HG03196 (cell line): Measurements from ENCODE around the gene DDX4.
"Not testable (repeated sequence)": the region's sequence is repeated elsewhere in the genome, so short reads cannot be mapped to it uniquely, and the experiment has no call there.

ENCODE experiments used
- ATAC-seq: cut with Tn5 transposase; IDR thresholded peaks from one replicate; pipeline ENCODE4 v1.9.1; 2021; ENCODE audit not compliant: unreplicated experiment

DDX4 gene

DNA sequence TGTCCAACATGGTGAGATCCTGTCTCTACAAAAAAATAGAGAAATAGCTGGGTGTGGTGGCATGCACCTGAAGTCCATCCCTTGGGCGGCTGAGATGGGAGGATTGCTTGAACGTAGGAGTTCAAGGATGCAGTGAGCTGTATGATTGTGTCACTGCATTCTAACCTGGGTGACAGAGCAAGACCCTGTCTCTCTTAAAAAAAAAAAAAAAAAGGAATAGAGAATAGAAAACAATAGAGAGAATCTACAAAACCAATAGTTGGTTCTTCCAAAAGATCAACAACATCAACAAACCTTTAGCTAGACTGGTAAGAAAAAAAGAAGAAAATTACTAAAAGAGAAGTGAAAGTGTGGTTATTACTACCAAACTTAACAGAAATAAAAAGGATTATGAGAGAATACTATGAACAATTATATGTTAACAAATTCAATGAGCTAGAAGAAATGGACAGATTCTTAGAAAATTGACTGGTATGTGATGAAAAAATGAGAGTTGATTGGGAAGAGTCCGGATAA is 17.6 kb upstream of the DDX4 start:
- no peak for ATAC-seq

DNA sequence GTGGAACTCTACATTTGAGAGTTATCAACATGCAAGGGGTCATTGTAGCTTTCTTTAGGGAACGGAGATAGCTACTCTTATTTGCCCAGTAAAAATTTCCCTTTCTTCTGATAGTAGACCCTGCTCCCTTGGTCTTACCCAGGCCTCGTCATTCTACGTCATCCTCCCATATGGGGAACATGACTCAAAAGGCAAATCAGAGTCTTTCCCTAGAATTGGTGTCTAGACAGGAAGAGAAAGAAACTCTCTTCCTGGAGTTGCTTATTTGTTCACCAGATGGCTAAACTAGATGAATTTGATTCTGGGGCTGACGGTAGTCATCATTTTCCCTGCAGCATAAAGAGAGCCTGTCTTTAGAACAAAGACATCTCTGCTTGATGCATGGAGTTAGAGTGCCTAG is 13.6 kb upstream of the DDX4 start:
- ATAC-seq: no peak

DNA sequence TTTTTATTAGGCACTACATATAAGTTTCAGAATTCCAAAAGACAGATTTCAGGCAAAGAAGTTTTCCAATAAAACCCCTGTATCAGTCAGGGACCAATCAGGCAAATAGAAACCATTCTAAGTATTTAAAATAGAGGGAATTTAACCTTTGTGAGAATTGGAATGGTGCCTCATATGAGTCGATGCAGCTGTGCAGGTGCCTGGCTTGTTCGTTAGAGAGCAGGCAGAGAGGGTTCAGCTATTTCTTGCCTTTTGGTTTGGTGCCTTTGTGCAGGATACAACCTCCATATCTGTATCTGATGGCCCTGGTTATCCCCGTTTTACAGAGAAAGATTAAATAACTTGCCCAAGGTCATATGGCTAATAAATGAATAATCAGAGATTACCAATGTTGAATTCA is 6.0 kb upstream of the DDX4 start:
- ATAC-seq: no peak

DNA sequence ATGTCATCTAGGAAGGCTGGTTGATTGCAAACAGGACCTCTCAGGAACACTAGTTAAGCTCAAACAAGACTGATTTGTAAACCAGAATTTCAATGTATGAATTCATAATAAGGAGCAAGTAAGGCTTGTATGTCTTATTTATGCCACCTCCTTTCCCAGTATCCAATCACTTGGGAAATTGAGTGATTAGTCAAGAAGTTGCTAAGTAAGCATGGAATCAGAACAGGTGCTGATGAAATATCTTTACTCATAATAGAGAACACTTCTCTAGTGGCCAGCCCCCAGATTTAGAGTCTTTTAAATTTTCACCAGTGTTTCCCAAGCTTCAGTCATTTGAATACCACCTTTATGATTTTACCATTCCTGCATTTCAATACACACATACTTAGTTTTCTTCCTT is 5.3 kb upstream of the DDX4 start:
- ATAC-seq: no peak

DNA sequence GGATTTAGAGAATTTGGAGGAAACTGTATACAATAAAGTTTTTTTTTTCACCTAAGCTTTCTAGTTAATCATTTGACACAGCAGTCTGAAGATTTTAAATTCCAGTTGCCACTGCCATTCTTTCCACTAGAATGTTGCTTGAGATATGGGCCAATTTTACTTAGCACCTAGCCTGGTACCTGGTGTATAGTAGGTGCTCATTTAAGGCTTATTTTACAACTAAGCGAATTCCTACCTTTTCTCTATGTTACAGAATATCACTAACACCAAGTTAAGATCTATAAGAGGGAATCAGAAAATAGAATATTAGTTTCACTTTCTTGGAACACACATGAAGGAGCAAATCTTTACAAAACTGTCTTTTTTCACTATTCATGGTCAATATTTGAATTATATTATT is 3.2 kb upstream of the DDX4 start:
- ATAC-seq: no peak

DNA sequence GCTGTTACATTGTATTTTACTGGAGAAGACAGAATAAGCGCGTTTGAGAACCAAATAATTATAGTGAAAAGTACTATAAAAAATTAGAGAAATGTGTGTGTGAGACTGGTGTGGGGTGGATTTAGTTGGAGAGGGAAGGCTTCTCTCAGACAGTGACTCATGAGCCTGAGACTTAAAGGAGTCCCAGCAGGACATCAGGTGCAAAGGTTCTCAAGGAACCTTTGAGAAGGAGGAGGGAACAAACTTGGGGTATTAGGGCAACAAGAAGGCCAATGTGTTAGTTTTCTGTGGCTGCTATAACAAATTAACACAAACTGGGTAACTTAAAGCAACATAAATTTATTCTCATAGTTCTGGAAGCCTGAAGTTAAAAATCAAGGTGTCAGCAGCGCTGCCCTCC is 4.9 kb downstream of the DDX4 start:
- no peak for ATAC-seq

DNA sequence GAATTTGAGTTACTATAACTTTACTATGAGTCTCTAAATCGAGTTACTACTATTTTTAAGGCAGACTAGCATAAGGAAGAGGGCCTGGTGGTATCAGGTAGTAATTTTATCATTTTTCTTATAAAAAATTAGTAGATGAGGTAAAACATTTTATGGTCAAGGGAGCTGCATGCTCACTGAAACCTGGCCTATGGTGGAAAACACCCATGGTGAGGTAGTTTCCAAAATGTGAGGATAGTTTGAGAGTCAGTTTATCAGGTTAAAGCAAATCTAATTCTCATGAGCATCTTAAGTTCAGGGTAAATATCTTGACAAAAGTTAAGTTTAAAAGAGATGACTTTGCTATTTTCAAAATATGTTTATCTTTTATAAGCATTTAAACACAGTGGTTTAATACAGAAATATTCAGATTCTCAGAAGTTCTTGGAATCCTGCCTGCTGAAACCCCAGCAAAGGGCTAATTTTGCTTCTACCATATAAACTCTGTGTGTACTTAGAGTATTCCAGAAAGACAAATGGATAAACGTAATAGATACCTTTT is 10.0 kb downstream of the DDX4 start:
- no peak for ATAC-seq

DNA sequence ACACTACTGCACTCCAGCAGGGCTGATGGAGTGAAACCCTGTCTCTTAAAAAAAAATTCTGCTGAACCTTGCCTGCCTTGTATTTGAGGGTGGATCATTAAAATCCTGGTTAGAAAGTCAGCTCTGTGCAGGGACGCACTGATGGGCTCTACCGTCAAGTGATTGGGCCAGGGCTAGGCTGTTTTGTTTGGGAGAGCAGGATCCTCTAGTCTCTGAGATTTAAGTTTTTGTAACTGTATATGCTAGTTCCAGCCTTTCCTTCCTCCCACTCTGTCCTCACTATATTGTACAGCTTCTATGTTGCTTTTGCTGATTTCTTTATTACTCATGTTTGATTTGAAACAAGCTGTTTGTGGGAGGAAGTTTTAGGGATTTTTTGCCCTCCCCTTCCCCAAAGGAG is 11.5 kb downstream of the DDX4 start:
- no peak for ATAC-seq

DNA sequence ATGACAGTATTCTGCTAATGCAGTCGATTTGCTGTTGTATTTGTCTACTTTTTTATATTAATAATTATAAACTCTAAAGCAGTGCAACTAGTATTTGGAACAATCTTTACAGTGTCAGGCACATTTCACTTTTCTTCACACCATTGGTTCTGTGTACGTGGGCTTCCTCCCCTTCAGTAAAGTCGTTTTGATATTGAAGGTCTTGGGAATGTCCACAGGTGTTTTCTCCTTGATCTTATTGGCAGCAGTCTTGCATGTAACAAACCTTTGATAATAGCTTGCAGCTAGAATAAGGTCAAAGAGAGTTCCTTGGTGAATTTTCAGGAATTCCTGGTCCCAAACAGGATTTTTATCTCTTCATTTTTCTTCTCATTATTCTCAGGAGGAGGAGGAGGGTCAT is 12.2 kb downstream of the DDX4 start:
- ATAC-seq: no peak

DNA sequence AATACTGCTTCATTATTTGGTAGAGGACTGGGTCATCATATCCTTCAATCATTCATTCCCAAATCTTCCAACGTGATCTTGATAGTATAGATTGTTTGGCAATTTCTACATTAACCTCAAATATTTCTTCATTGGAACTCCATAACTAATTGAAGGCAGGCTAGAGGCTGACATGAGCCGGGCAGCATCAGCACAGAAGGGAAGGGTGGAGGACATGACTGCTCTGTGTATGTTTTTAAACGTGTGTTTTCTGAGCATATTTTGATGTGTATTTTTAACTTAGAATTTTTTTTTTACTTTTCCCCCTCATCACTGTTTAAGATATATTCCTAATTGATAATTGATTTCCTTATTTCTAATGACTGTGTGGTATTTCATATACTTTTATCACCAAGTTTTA is 12.6 kb downstream of the DDX4 start:
- ATAC-seq: no peak

DNA sequence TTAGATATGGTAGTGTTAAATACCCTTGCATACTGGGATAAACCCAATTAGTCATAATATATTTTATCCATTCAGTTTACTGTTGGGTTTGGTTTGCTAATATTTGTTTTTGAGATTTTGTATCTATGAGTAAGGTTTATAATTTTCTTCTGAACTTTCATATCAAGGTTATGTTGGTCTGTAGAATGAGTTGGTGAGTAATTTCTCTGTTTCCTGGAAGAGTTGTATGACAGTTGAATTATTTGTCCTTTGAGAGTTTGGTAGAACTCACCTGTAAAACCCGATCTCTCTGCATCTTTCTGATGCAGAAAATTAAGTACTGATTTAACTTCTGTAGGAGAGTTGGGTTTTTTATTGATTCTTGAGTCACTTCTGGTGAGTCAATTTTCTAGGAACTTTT is 20.4 kb downstream of the DDX4 start:
- no peak for ATAC-seq

DNA sequence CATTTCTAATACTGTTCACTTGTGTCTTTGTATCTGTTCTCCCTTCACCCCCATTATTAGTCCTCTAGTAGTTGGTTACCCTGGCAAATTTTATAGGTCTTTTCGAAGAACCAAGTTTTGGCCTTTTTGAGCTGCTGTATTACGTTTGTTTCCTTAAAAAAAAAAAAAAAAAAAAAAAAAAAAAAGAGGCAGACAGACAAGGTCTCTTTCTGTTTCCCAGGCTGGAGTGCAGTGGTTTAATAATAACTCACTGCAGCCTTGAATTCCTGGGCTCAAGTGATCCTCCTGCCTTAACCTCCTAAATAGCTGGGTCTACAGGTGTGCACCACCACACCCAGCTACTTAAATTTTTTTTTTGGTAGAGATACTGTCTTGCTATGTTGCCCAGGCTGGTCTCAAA is 20.9 kb downstream of the DDX4 start:
- no peak for ATAC-seq

DNA sequence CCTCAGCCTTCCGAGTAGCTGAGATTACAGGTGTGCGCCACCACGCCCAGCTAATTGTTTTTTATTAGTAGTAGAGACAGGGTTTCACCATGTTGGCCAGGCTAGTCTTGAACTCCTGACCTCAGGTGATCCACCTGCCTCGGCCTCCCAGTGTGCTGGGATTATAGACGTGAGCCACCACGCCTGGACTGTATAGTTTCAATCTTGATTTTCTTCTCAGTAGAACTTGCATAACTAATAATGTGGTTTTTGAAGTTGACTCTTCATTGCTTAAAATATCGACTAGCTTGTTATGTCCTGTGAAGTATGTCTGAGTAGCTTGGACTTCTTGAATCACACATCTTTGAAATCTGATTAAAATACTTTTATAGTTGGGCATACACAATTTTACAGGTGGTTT is 23.9 kb downstream of the DDX4 start:
- ATAC-seq: not testable (repeated sequence)

DNA sequence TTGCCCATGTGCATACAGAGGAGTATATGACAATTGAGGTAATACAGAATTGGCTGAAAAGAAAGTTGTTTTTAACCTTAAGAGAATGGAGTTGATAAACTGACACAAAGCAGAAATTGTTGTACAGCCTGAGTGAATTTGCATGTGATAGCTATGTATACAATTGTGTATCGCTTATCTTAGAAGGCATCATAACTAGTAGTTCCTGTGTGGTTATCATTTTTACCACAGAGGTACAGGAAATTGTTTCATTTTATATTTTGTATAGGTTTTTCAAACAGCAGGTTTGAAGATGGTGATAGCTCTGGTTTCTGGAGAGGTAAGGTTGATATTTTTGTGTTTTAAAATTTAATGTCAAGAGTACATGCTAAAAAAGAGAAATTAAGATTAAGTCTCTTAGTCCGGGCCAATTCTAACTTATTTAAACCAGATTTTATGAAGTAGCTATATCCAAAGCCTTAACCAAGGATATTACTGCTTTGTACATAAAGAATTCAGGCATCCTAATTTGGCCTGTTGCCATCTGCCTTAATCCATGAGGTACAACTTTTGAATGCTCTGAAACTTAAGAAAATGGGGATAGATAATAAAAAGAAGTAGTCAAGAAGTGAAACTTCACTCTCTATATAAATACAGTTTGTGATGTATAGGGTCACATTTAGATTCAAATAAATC is 26.0 kb downstream of the DDX4 start:
- ATAC-seq: no peak

DNA sequence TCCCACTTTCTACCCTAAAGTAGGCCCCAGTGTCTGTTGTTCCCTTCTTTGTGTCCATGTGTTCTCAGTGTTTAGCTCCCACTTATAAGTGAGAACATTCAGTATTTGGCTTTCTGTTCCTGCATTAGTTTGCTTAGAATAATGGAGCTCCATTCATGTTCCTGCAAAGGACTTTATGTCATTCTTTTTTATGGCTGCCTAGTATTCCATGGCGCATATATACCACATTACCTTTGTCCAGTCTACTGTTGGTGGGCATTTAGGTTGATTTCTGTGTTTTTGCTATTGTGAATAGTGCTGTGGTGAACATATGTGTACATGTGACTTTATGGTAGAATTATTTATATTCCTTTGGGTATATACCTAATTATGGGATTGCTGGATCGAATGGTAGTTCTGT is 30.4 kb downstream of the DDX4 start:
- no peak for ATAC-seq

DNA sequence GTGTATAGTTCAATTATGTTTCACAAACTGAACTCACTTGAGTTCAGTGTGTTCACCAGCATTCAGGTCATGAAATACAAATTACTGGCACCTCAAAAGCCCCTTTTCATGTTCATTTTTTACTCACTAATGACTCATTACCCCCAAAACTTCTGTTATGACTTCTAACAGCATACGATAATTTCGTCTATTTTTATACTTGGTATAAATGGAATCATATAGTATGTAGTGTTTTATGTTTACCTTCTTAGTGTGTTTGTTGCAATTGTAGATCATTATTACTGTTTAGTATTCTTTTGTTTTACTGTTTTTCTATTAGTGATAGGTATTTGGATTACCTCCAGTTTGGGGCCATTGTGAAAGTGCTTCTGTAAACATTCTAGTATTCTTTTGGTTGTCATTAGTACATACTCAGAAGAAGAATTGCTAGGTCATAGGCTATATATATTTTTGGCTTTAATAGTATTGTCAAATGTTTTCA is 33.4 kb downstream of the DDX4 start:
- peak; percentile 77 for ATAC-seq

DNA sequence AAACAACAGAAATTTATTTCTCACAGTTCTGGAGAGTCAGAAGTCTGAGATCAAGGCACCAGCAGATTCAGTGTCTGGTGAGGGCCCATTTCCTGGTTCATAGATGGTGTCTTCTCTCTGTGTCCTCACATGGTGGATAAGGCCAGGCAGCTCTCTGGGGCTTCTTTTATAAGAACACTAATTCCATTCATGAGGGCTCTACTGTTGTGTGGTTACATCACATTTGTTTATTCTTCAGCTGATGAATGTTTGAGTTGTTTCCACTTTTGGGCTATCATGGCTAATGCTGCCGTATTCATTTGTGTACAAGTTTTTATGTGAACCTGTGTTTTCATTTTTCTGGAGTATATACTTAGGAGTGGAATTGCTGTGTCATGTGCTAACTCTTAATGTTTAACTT is 35.2 kb downstream of the DDX4 start:
- no peak for ATAC-seq

DNA sequence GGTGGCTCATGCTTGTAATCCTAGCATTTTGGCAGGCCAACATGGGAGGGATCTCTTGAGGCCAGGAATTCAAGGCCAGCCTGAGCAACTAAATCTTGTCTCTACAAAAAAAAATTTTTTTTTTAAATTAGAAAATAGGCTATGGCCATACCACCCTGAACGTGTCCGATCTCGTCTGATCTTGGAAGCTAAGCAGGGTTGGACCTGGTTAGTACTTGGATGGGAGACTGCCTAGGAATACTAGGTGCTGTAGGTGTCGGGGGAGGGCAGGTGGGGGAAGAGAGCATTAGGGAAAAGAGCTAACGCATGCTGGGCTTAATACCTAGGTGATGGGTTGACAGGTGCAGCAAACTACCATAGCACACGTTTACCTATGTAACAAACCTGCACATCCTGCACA is 39.5 kb downstream of the DDX4 start:
- no peak for ATAC-seq

DNA sequence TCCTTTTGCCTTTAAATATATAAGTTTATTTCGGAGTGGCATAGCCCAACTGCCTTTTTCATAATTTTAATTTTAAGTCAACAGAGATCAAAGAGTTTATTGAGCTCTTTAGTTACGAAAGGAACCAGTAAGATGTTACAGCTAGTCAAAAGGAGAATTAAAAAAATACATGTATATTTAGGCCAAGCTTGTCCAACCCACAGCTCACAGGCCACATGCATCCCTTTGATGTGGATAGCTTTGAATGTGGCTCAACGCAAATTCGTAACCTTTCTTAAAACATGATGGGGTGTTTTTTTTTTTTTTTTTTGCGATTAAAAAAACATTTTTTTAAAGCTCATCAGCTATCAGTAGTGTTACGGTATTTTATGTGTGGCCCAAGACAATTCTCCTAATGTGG is 63.1 kb downstream of the DDX4 start:
- no peak for ATAC-seq

DNA sequence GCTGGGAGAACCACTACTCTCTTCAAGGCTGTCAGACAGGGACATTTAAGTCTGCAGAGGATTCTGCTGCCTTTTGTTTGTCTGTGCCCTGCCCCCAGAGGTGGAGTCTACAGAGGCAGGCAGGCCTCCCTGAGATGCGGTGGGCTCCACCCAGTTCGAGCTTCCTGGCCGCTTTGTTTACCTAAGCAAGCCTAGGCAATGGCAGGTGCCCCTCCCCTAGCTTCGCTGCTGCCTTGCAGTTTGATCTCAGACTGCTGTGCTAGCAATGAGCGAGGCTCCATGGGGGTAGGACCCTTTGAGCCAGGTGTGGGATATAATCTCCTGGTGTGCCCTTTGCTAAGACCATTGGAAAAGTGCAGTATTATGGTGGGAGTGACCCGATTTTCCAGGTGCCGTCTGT is 71.0 kb downstream of the DDX4 start:
- not testable (repeated sequence) for ATAC-seq

DNA sequence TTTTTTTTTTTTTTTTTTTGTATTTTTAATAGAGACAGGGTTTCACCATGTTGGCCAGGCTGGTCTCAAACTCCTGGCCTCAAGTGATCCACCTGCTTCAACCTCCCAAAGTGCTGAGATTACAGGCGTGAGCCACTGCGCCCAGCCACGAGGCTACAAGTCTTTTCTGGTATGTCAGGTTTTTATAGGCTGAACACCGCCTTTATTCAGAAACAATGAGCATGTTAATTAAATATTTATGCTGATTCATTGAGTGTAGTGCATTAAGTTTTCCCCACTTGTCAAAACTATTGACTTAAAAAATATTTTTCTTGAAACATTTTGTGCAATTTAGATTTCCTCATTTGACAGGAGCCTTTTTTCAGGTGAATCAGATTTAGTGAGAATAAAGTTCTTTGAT is 78.1 kb downstream of the DDX4 start:
- not testable (repeated sequence) for ATAC-seq

DNA sequence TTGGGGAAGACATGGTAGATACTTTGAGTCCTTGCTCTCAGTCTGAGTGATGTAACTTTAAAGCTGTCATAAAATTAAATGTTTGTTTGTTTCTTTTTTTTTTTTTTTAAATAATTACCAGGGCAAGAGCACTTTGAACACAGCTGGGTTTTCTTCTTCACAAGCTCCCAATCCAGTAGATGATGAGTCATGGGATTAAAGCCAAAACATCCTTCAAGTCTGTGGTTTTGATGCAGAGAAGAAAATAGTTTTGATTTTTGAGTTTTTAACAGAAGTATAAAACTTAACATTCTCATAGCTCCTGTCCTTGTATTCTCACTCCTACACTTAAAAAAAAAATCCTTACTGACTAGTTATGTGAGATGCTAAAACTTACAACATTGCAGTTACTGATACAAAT is 78.5 kb downstream of the DDX4 start:
- ATAC-seq: no peak

DNA sequence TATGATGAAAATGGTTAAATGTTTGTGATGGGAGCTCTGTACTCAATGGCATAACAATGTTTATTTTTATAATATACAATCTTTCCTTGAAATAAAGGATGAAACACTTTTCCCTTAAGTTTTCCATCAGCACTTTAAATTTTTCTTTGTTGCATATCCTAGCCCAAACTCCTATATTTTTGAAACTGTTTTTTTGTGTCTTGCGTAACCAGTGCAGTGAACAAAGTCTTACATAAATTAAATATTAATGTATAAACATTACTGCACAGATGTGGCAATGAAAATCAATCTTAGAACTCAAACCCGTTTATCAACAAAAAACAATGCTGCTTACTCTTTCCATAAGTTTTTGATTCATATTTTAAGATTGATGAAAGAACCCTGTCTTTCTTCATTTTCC is 79.2 kb downstream of the DDX4 start:
- no peak for ATAC-seq
